Activated CD8-positive, alpha-beta T cell treated with anti-CD3 and anti-CD28 coated beads for 36 hours (primary cell): ENCODE results near the gene SLC35D2. TPM values are rescaled to one million over a fixed set of nuclear protein-coding genes. Genes with fewer than 3 reads are reported as not detected.
A peak's percentile ranks its signal among the peaks of the same experiment; 100 is the strongest.

ENCODE experiments used
- ATAC-seq: fragments of 200-7000 bp; cut with Tn5 transposase; one replicate; pipeline ENCODE4 v1.10.0; 2021; ENCODE audit warnings: mild to moderate bottlenecking, moderate library complexity
- CTCF ChIA-PET: fragments of 350-600 bp; sonication (Branson Sonifier 250); formaldehyde crosslinking; loops from one replicate; lab custom pipeline; 2021; ENCODE audit warnings: antibody characterized with exemption; lab: Charles Lee
- POLR2A ChIA-PET: fragments of 350-600 bp; sonication (Branson Sonifier 250); formaldehyde crosslinking; loops from one replicate; lab custom pipeline; 2021; ENCODE audit warnings: antibody characterized with exemption; lab: Charles Lee
- DNase-seq: peaks from one replicate; pipeline ENCODE4 v3.0.0-alpha.2; 2020
- H3K27ac Mint-ChIP-seq: one replicate; pipeline ENCODE4 v1.8.0; 2021; ENCODE audit warnings: mild to moderate bottlenecking, mixed read lengths
- H3K27me3 Mint-ChIP-seq: one replicate; pipeline ENCODE4 v1.8.0; 2021; ENCODE audit warnings: mixed read lengths
- H3K36me3 Mint-ChIP-seq: one replicate; pipeline ENCODE4 v1.8.0; 2021; ENCODE audit warnings: low read depth, mixed read lengths
- H3K4me1 Mint-ChIP-seq: one replicate; pipeline ENCODE4 v1.8.0; 2021; ENCODE audit warnings: low read depth, mixed read lengths
- H3K4me3 Mint-ChIP-seq: one replicate; pipeline ENCODE4 v1.8.0; 2021; ENCODE audit warnings: mild to moderate bottlenecking, moderate library complexity, mixed read lengths
- H3K9me3 Mint-ChIP-seq: one replicate; pipeline ENCODE4 v1.8.0; 2021; ENCODE audit warnings: mixed read lengths
- intact Hi-C: fragments of 100-400 bp; cut with micrococcal nuclease; formaldehyde crosslinking; loops from one replicate; pipeline ENCODE4 v1.10.0; 2022
- total RNA-seq, 2 experiments: library from RNA; stranded (reverse); gene quantifications; one replicate each; pipeline ENCODE4 v1.2.3, GENCODE V29; 2021
- TF ChIP-seq, protein P1 (sequence below): fragments of 200-600 bp; IDR thresholded peaks from one replicate; pipeline ENCODE4 v1.8.0; 2022; ENCODE audit warnings: antibody characterized with exemption, mild to moderate bottlenecking

SLC35D2 gene
- total RNA-seq, 2 experiments from 2014 or later, result 2.2 to 2.6 TPM

DNA sequence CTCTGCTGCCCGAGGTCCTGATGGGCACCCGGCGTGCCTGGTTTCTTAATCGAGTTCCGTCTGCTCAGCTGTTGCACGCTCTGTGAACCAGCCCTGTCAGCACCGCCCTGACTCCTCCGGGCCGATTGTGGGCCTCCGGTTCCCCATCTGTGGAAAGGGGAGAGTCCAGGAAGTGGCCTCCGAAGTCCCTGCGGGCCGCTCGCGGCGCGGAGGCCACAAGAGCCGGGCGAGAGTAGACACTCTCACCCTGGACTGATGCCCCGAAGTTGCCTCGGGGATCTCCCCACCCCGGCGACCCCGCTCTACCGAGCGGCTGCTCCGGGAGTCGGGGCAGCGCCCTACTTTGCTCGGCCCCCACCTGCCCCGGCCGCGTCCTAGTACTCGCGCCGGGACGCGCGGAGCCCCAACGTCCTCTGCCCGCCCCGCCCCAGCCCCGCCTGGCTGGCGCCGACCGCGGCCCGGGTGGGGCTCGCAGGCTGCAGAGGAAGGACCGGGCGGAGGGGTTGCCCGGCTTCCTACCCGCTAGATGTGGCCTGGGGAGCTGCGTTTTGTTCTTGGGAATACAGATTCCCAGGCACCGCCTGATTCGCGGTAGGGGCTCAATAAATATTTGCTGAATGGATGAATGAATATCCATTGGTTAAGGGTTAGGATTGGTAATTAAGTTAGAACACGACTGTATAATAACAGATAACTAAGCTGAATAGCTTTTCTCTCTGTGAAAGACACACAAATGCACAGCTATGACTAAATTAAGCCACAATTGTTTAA lies 35.6 kb upstream of the SLC35D2 start:
- DNase-seq (peak; percentile 71), ATAC-seq (peak; percentile 28)
- Mint-ChIP-seq H3K4me1 (peaks cover 33% of the 10 kb centered on the region), H3K36me3 (peaks cover 15% of the 10 kb centered on the region), H3K4me3 (peak overlapping the region; percentile 93), H3K9me3 (no peaks in the 10 kb centered on the region), H3K27ac (peak overlapping the region; percentile 90), H3K27me3 (no peaks in the 10 kb centered on the region)
- TF ChIP-seq, protein P1, sequence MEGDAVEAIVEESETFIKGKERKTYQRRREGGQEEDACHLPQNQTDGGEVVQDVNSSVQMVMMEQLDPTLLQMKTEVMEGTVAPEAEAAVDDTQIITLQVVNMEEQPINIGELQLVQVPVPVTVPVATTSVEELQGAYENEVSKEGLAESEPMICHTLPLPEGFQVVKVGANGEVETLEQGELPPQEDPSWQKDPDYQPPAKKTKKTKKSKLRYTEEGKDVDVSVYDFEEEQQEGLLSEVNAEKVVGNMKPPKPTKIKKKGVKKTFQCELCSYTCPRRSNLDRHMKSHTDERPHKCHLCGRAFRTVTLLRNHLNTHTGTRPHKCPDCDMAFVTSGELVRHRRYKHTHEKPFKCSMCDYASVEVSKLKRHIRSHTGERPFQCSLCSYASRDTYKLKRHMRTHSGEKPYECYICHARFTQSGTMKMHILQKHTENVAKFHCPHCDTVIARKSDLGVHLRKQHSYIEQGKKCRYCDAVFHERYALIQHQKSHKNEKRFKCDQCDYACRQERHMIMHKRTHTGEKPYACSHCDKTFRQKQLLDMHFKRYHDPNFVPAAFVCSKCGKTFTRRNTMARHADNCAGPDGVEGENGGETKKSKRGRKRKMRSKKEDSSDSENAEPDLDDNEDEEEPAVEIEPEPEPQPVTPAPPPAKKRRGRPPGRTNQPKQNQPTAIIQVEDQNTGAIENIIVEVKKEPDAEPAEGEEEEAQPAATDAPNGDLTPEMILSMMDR, result no peak
- ChIA-PET CTCF (interaction anchor here (0.7 kb wide), 1 partner anchor 94 kb away, joined by 3 read pairs; no protein-coding TSS in a partner anchor), POLR2A (interaction anchor here (0.6 to 1.0 kb wide), 2 partner anchors 31 to 1809 kb away, joined by 3 to 4 read pairs; partner anchors contain the start of gene HABP4)
- intact Hi-C loops, result no loop called here

DNA sequence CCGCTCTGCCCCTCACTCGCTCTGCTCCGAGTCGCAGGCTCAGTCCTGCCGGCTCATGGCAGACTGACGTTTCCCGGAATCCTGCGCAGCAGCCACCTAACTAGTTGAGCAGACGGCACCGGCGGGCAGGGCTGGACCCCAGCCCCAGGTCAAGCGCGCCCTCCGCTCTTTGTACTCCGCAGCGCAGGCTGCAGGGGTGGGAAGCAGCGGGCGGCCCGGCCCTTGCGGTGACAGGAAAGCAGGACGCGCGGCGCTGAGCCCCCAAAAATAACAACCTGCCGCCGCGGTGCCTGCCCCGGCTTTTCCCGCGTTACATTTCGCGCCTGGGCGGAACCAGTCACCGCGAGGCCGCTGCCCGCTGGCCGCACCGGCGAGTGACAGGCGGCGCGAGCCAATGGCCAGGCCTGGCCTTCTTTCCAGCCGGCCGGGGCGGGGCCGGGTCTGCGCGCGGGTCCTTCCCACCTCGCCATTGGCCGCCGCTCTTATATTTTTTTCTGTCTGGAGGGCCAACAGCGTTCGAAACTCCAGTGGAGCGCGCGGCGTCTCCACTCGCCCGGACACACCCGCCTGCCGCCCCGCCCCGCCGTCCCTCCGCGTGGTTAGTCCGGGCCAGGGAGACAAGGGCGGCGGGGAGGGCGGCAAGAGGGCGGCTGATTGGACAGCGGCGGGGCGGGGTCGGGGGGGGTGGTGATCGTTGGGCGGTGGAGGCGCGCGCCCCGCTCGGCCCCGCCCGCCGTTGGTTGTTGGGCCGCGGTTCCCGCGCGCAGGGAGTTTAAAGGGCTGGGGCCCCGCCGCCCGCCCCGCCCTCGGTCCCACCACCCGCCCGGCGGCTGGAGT lies 34.8 kb upstream of the SLC35D2 start, which contains the start of gene ZNF367:
Gene ZNF367 (minus strand): TSS at position 288 of the 837 bp plus-strand sequence. CDS start 338 bp downstream, outside the sequence.
- TF ChIP-seq, protein P1, result no peak
- H3K27ac Mint-ChIP-seq, result peak within 1 kb of the TSS; percentile 91
- POLR2A ChIA-PET, result interaction anchor here (1.0 kb wide), 1 partner anchor 149 kb away, joined by 3 read pairs; no protein-coding TSS in a partner anchor

DNA sequence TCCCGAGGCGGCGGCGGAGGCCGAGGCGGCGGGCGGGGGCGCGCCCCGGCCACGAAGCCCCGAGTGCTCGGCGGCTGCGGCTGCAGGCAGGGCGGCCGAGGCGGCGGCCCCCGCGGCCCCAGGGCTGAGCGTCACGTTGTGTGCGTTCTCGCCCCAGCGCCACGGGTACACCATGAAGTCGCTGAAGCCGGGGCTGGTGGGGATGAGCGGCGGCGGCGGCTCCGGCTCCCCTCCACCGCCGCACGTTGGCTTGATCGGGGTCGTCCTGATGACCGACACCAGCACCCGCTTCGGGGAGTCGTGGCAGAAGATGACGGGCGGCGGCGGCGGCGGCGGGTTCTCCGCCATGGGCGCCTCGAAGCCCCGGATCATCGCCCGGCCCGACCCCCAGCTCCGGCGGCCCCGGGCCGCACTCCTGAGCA lies 34.2 kb upstream of the SLC35D2 start:
- peaks cover 44% of the 10 kb centered on the region for H3K4me1 Mint-ChIP-seq
- H3K9me3 Mint-ChIP-seq, result no peaks in the 10 kb centered on the region
- peak overlapping the region; percentile 93 for H3K4me3 Mint-ChIP-seq
- ATAC-seq (no peak), DNase-seq (no peak)
- peaks cover 20% of the 10 kb centered on the region for H3K36me3 Mint-ChIP-seq
- TF ChIP-seq, protein P1, result no peak
- CTCF ChIA-PET, result no interaction called here
- intact Hi-C loops, result no loop called here
- H3K27me3 Mint-ChIP-seq, result no peaks in the 10 kb centered on the region
- H3K27ac Mint-ChIP-seq, result peak overlapping the region; percentile 91
- POLR2A ChIA-PET, result interaction anchor here (1.0 kb wide), 1 partner anchor 150 kb away, joined by 3 read pairs; no protein-coding TSS in a partner anchor

More for the DNA sequence above, 34.8 kb upstream of the SLC35D2 start, which contains the start of gene ZNF367:
- CTCF ChIA-PET, result no interaction called here
- DNase-seq (peak; percentile 96), ATAC-seq (peak; percentile 82)
- Mint-ChIP-seq H3K36me3 (peaks cover 20% of the 10 kb centered on the region), H3K9me3 (no peaks in the 10 kb centered on the region), H3K4me1 (peaks cover 41% of the 10 kb centered on the region), H3K27me3 (no peaks in the 10 kb centered on the region), H3K4me3 (peak within 1 kb of the TSS; percentile 93)
- intact Hi-C loops, result no loop called here

DNA sequence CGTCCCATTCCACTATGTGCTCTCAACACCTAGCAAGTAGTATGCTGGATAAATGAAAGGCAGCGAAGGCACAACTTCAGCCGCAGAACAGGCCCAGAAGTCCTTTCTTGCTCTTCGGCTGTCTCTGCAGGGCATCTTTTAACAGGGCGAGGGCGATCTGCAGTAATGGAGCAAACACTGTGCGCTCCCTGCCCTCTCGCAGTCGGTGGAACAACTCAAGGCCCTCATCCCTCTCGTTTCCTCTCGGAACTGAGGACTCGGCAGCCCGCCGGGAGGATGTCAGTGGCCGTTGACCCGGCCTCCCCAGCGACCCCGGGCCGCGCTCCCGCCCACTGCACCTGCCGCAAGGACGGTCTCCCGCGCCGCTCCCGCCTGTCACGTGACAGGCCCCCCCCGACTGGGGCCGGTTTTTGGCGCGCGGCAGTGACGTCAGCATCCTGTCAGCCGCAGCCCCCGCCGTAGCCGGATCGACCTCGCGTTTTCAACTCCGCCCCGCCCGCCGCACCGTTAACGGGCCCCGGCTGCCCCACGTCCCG lies 33.6 kb upstream of the SLC35D2 start:
- peak; percentile 4 for ATAC-seq
- CTCF ChIA-PET, result no interaction called here
- Mint-ChIP-seq H3K27me3 (no peaks in the 10 kb centered on the region), H3K4me1 (peaks cover 44% of the 10 kb centered on the region), H3K36me3 (peaks cover 22% of the 10 kb centered on the region), H3K4me3 (peak overlapping the region; percentile 93), H3K9me3 (no peaks in the 10 kb centered on the region), H3K27ac (peak overlapping the region; percentile 84)
- intact Hi-C loops, result no loop called here
- POLR2A ChIA-PET, result interaction anchor here (0.9 to 1.3 kb wide), 5 partner anchors 16 to 252 kb away, joined by 3 to 4 read pairs (median 4); partner anchors contain the start of gene HABP4
- peak; percentile 90 for DNase-seq
- TF ChIP-seq, protein P1, result no peak
